Endometrium (tissue), 2 donors: ENCODE data around the gene HMGN4.

ENCODE experiments used
- FAIRE-seq: peaks from 2 replicates; lab custom pipeline; 2012; peaks lifted over from hg19 to GRCh38; lab: Jason Lieb, UNC
- donor health status: control.
- donor health status: control.

Gene HMGN4

DNA sequence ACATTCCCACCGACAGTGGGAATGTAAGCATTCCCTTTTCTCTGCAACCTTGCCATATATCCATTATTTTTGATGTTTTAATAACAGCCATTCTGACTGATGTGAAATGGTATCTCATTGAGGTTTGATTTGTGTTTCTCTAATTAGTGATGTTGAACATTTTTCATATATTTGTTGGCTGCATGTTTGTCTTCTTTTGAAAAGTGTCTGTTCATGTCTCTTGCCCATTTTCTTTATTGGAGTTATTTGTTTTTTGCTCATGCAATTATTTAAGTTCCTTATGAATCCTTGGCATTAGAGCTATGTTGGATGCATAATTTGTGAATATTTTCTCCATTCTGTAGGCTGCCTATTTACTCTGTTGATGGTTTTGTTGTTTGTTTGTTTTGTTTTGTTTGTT is 40.6 kb downstream of the HMGN4 start:
- no peak for FAIRE-seq

DNA sequence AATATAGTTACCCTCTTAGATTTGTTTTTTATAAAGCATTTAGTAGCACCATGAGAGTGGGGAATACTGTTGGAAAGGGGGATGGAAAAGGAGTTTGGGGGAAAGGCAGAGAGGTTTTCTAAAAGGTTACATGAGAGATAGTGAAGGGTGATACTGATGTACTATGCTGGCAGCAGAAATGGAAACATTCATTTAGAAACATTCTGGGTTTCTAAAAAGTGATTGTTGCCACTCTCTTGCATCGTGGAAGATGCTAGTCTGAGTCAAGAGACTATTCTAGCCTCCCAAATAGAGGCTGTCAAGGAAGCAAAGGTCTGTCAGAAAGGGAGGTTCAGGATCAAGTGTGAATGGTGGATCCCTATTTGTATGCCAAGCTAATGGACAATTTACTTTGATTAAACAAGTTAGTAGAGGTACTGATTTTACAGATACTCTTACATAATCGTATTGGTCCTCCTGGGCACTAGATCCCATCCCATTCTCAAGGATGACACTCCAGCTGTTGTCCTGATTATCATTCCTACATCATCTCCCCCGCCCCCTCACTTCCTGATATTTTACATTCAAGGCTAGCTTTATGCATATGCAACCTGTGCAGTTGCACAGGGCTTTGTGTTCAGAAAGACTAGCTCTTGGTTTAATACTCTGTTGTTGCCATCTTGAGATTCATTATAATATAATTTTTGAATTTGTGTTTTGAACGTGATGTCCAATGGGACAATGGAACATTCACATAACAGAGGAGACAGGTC is 43.2 kb downstream of the HMGN4 start:
- no peak for FAIRE-seq

GRCh38 chr6:26588965-26589364 is 50.8 kb downstream of the HMGN4 start:
- FAIRE-seq: no peak

- FAIRE-seq: no peak
These were observed 54.5 kb downstream of the HMGN4 start for GRCh38 chr6:26592649-26593048.

DNA sequence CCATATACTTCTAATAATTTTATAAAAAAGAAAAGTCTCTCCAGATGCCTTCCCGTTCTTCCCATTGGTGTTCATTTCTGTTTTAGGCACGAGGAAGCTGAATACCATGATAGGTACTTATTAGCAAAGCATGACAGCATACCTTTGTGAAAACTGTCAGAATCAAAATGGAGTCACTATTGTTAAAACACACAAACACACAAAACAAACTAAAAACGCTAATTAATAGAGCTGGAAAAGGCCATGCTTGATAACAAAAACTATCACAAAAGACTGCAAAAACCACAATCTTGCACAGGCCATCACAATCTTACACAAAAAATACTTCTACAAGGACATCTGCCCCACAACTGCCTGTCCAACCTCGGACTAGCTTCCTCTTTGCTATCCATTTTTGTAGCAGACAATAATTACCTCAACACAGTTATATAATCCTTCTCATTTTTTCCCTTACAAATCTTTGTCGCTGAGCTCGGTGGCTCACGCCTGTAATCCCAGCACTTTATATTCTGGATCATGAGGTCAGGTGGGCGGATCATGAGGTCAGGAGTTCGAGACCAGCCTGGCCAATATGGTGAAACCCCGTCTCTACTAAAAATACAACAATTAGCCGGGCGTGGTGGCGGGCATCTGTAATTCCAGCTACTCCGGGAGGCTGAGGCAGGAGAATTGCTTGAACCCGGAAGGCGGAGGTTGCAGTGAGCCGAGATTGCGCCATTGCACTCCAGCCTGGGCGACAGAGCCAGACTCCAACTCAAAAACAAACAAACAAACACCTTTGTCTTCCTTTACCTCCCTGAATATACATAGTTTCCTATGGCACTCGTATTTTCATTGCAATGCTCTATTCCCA is 55.3 kb downstream of the HMGN4 start:
- FAIRE-seq: no peak

DNA sequence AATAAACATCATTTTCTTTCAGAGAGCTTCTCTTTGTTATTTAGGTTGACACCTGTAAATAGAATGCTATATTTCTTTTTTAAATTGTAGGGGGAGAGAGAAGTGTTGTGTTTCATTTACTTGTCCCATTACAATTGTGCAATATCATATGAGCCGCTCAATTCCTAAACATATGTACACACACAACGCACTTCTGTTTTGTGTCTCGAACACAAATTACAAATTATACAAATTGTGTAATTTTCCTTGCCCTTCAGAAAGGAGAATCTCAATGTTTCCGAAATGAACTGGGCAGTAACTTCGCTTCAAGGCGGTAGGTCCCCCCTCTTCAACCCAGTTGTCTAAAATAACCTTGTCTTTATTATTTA is 55.9 kb downstream of the HMGN4 start:
- no peak for FAIRE-seq

GRCh38 chr6:26594730-26595632 is 56.8 kb downstream of the HMGN4 start:
- no peak for FAIRE-seq

DNA sequence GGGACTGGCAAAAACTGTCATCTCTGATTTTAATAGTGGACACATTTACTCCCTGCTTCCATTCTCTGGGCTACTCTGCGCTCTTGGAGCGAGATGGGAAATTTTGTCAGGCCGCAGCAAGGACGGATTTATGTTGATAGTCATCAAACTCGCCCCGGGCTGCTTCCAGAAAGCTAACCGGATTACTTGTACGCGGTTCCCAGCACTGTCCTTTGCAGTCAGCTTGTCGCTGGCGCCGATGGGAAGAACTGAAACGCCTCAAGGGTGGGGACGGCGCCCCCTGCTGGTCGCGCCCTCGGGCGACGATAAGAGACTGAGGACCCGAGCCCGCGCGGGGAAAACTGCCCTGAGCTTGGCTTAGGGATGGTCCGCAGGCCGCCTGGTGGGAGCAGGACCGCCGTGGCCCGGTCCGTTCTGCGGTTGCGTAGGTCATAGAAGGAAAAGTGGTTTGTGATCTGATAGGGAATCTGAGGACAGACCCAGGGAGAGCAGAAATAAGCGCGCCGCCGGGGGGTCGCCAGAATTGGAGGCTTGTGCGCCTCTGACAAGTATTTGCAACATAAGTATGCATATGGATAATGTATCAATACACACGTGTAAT is 57.6 kb downstream of the HMGN4 start:
- no peak for FAIRE-seq
